Neural crest cell (in vitro differentiated cells): ENCODE data around the gene CLCA1. TPM values are rescaled to one million over a fixed set of nuclear protein-coding genes. Genes with fewer than 3 reads are reported as not detected.
A peak's percentile ranks its signal among the peaks of the same experiment; 100 is the strongest.

ENCODE experiments used
- DNase-seq: peaks from one replicate; pipeline ENCODE4 v3.0.0; 2021; ENCODE audit warnings: low read depth, mixed read lengths, low spot score
- H3K27ac Mint-ChIP-seq: one replicate; pipeline ENCODE4 v1.8.0; 2021; ENCODE audit warnings: mild to moderate bottlenecking, mixed read lengths; ENCODE audit not compliant: unreplicated experiment
- H3K27me3 Mint-ChIP-seq: 2 replicates; pipeline ENCODE4 v1.8.0; 2021; ENCODE audit warnings: low read depth, mild to moderate bottlenecking, mixed read lengths
- H3K36me3 Mint-ChIP-seq: 2 replicates; pipeline ENCODE4 v1.8.0; 2021; ENCODE audit warnings: low read depth, mild to moderate bottlenecking, mixed read lengths
- H3K4me1 Mint-ChIP-seq: 2 replicates; pipeline ENCODE4 v1.8.0; 2021; ENCODE audit warnings: mixed read lengths
- H3K4me3 Mint-ChIP-seq: one replicate; pipeline ENCODE4 v1.8.0; 2021; ENCODE audit warnings: mild to moderate bottlenecking, mixed read lengths
- H3K9me3 Mint-ChIP-seq: 2 replicates; pipeline ENCODE4 v1.8.0; 2021; ENCODE audit warnings: mixed read lengths
- long read RNA-seq: library from polyadenylated mRNA; unstranded; transcript quantifications from one replicate; pipeline ENCODE4 v2.0.0, GENCODE V29; 2020
- total RNA-seq: library from RNA; stranded (reverse); gene quantifications from 2 replicates; pipeline ENCODE4 v1.2.1, GENCODE V29; 2021
- TF ChIP-seq, protein P1 (sequence below): fragments of 200-600 bp; sonication (generic); conservative IDR thresholded peaks from 2 replicates; pipeline ENCODE4 v1.5.0; 2021; ENCODE audit warnings: antibody characterized with exemption, mild to moderate bottlenecking

The CLCA1 gene
- not detected in 2 replicates for total RNA-seq
- long read RNA-seq = 0 reads

DNA sequence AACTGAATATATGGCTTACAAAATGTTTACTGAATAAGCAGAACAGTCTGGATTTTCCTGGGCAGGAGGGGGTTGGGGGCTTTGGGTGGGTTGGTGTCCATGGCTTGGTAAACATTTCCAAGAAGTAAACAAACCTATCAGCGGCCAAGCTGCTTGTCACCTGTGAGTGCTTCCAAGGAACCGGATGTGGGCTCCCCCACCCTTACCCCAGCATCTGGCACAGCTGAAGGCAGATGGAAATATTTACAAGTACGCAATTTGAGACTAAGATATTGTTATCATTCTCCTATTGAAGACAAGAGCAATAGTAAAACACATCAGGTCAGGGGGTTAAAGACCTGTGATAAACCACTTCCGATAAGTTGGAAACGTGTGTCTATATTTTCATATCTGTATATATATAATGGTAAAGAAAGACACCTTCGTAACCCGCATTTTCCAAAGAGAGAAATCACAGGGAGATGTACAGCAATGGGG is at the start of gene CLCA1:
TSS of gene CLCA1 (plus strand) at position 427 of the 477 bp plus-strand sequence. CDS start at position 472, 45 bp downstream.
- Mint-ChIP-seq H3K27ac (no peak within 1 kb of the TSS), H3K4me3 (no peak within 1 kb of the TSS), H3K27me3 (peaks cover 23% of the 10 kb centered on the region), H3K36me3 (no peaks in the 10 kb centered on the region), H3K9me3 (no peaks in the 10 kb centered on the region), H3K4me1 (no peaks in the 10 kb centered on the region)
- TF ChIP-seq, protein P1, sequence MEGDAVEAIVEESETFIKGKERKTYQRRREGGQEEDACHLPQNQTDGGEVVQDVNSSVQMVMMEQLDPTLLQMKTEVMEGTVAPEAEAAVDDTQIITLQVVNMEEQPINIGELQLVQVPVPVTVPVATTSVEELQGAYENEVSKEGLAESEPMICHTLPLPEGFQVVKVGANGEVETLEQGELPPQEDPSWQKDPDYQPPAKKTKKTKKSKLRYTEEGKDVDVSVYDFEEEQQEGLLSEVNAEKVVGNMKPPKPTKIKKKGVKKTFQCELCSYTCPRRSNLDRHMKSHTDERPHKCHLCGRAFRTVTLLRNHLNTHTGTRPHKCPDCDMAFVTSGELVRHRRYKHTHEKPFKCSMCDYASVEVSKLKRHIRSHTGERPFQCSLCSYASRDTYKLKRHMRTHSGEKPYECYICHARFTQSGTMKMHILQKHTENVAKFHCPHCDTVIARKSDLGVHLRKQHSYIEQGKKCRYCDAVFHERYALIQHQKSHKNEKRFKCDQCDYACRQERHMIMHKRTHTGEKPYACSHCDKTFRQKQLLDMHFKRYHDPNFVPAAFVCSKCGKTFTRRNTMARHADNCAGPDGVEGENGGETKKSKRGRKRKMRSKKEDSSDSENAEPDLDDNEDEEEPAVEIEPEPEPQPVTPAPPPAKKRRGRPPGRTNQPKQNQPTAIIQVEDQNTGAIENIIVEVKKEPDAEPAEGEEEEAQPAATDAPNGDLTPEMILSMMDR = no peak
- no peak for DNase-seq

DNA sequence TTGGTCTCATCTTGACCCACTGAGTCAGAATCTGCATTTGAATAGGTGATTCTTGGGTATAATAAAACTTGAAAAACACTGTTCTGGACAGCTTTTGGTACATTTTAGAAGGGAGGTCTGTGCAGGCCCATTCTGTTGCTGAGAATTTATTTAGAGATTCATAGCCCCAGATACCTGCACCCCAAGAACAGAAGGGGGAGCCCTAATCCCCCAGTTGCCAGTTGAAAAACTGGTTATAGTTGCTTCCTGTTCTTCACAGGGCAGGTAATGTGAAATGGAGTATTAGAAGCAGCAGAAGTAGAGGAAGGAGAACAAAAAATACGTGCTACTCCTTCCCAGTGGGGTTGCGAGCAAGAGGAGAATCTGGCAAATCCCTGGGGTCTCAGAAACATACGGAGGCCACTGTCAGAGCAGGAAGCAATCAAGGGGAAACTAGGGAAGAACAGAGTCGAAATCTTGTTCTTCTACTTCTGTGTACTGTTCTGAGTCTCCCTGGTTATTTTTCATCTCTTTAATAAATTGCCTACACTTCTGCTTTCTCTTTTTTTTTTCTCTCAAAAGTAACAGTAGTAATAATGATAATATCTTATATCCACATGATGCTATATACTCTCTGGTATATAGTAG is 49.3 kb upstream of the CLCA1 start:
- H3K27ac Mint-ChIP-seq = no peak overlapping the region
- no peak for DNase-seq
- no peak overlapping the region for H3K4me3 Mint-ChIP-seq
- TF ChIP-seq, protein P1 = peak; percentile 46
- H3K4me1 Mint-ChIP-seq = peaks cover 3% of the 10 kb centered on the region
- H3K9me3 Mint-ChIP-seq = no peaks in the 10 kb centered on the region
- H3K27me3 Mint-ChIP-seq = no peaks in the 10 kb centered on the region
- no peaks in the 10 kb centered on the region for H3K36me3 Mint-ChIP-seq

- H3K4me1 Mint-ChIP-seq = peaks cover 3% of the 10 kb centered on the region
- no peaks in the 10 kb centered on the region for H3K36me3 Mint-ChIP-seq
- H3K9me3 Mint-ChIP-seq = no peaks in the 10 kb centered on the region
- H3K4me3 Mint-ChIP-seq = no peak overlapping the region
- TF ChIP-seq, protein P1 = no peak
- no peaks in the 10 kb centered on the region for H3K27me3 Mint-ChIP-seq
- no peak for DNase-seq
- no peak overlapping the region for H3K27ac Mint-ChIP-seq
Observed at GRCh38 chr1:86421601-86422280, 47.0 kb upstream of the CLCA1 start.

DNA sequence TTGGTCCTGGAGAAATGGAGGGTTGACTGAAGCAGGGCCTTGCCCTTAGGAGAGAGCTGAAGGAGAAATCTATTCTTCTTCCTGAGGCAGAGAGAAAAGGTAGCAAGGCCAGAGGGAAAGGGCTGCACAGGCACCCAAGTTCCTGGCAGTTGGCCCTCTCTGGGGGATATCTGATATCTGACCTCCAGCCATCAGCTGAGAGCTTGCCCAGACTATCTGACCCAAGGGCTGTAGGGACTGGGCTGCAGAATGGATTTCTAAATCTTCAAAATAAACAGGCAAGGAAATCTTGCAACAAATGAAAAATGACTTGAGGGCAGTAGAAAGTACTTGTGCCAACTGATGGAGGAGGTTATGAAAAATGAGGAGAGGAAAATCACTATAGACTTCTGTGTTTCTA is 45.3 kb upstream of the CLCA1 start:
- H3K27me3 Mint-ChIP-seq = no peaks in the 10 kb centered on the region
- H3K4me1 Mint-ChIP-seq = peaks cover 3% of the 10 kb centered on the region
- H3K9me3 Mint-ChIP-seq = no peaks in the 10 kb centered on the region
- TF ChIP-seq, protein P1 = no peak
- H3K36me3 Mint-ChIP-seq = no peaks in the 10 kb centered on the region
- no peak overlapping the region for H3K4me3 Mint-ChIP-seq
- H3K27ac Mint-ChIP-seq = no peak overlapping the region
- DNase-seq = no peak

DNA sequence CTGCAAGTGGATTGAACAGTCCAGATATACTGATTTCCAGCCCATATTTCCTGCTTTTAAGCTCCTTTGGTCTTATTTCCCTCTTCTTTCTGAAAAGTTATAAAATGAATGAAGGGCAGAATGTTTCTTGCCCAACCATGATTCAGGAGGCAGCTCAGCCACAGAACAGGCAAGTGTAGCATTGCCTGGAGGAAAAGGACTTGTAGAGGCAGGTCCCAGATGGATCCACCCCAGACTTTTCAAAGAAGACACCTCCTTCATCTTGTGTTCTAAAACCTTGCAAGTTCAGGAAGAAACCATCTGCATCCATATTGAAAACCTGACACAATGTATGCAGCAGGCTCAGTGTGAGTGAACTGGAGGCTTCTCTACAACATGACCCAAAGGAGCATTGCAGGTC is 44.9 kb upstream of the CLCA1 start, which contains the start of gene CLCA2:
TSS of gene CLCA2 (plus strand) at position 299 of the 400 bp plus-strand sequence. CDS start at position 376, 77 bp downstream.
- TF ChIP-seq, protein P1 = no peak
- Mint-ChIP-seq H3K9me3 (no peaks in the 10 kb centered on the region), H3K27me3 (no peaks in the 10 kb centered on the region), H3K36me3 (no peaks in the 10 kb centered on the region), H3K27ac (no peak within 1 kb of the TSS), H3K4me3 (no peak within 1 kb of the TSS), H3K4me1 (peaks cover 3% of the 10 kb centered on the region)
- DNase-seq = no peak
